ENCODE data around the gene LRRK1.

LRRK1 gene, protein sequence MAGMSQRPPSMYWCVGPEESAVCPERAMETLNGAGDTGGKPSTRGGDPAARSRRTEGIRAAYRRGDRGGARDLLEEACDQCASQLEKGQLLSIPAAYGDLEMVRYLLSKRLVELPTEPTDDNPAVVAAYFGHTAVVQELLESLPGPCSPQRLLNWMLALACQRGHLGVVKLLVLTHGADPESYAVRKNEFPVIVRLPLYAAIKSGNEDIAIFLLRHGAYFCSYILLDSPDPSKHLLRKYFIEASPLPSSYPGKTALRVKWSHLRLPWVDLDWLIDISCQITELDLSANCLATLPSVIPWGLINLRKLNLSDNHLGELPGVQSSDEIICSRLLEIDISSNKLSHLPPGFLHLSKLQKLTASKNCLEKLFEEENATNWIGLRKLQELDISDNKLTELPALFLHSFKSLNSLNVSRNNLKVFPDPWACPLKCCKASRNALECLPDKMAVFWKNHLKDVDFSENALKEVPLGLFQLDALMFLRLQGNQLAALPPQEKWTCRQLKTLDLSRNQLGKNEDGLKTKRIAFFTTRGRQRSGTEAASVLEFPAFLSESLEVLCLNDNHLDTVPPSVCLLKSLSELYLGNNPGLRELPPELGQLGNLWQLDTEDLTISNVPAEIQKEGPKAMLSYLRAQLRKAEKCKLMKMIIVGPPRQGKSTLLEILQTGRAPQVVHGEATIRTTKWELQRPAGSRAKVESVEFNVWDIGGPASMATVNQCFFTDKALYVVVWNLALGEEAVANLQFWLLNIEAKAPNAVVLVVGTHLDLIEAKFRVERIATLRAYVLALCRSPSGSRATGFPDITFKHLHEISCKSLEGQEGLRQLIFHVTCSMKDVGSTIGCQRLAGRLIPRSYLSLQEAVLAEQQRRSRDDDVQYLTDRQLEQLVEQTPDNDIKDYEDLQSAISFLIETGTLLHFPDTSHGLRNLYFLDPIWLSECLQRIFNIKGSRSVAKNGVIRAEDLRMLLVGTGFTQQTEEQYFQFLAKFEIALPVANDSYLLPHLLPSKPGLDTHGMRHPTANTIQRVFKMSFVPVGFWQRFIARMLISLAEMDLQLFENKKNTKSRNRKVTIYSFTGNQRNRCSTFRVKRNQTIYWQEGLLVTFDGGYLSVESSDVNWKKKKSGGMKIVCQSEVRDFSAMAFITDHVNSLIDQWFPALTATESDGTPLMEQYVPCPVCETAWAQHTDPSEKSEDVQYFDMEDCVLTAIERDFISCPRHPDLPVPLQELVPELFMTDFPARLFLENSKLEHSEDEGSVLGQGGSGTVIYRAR (N-terminal part only)

DNA sequence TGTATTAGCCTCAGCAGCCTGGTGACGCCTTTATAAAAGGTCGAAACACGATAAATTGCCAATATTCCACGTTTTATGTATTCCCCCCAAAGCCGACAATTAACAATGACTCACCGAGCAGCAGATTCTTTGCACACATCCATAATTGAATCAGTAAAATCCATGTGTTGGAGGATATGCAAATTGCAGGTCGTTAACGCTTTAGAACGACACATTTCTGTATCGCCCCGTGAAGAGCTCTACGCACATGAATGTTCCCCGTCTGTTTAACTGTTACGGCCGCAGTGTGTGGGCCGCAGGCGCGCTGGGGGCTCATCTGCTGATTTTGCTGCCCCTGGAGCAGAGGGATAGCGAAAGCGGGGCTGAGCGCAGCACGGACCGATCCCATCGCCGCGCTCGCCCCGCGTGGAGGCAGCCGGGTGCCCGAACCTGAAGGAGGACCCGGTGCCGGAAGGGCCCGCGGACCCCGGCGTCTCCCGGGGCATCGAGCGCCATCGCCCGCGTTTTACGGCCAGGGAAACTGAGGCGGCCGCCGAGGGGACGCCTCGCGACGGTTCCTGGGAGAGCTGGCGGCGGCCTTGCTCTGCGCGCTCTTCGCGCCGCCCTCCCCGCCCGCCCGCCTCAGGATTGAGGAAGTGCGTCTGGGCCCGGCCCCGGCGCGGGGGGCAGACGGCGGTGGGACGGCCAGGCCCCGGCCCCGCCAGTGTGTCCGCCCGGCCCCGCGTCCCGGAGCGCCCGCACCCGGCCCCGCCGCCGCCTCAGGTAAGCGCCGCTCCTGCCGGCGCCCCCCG lies at the start of gene LRRK1:
TSS of gene LRRK1 (plus strand) at position 668 of the 791 bp plus-strand sequence. CDS start 5,276 bp downstream, outside the sequence.
- no peak for DNase-seq (ENCODE audit: low read depth)

DNA sequence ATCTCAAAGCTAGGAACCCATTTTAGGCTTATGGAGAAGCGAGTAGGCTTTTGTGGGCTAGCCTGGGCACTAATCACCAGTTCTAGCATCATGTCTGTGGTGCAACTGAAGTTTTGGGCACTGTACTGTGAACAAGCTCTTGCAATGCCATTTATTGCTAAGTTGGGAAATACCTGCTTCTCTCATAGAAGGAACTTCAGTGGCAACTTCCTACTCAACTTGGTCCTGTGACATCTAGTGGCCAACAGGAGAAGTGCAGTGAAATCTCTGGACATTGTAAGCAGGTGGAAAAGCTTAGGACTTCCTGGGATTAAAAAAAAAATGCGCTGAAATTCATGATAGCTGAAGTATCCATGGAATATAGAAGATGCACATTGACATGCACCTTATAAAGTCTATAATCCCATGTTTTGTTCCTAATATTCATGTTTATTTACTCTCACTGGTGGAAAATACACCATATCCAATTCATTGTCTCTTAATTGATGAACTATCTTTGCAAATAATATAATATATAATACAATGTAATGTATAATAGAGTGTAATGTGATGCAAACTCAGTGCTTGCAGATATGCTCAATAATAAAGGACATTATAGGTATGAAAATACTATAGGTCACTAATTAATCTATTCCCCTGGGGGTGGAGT lies 46.0 kb upstream of the LRRK1 start:
- DNase-seq (ENCODE audit: low read depth), result no peak

DNA sequence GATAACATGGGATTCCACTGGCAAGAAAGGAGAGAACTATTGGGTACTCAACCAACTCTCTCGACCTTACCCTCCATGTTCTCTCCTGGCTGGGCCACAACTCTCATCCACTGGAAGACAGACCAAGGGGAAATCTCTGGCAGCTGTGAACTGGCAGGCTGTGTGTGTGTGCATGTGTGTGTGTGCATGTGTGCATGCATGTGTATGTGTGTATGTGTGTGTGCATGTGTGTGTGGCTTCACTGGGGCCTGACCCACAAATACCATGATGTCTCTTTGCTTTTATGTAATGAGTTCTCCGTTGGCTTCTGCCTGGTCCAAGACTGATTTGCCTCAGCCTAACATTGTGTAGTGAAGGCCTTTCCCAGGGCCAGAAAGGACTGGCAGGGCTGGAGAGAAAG lies 43.7 kb upstream of the LRRK1 start:
- no peak for DNase-seq (ENCODE audit: low read depth)

DNA sequence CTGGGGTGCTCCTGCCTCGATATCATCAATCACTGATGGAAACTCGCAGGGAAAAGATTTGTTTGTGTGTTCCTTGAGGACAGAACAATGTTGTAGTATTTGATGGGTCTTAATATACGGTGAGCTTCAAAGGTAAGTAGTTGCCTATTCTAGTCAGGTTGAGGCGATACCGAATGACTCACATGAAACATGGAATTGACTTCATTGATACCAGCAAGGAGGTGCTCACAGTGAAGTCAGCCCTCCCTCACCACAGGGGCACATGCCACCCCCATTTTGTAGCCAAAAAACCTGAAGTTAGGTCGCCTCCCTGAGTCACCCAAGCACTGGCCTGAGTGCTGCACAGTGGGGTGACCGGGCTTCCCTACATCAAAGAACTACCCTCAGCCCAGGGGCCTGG lies 43.2 kb upstream of the LRRK1 start:
- DNase-seq (ENCODE audit: low read depth), result no peak

DNA sequence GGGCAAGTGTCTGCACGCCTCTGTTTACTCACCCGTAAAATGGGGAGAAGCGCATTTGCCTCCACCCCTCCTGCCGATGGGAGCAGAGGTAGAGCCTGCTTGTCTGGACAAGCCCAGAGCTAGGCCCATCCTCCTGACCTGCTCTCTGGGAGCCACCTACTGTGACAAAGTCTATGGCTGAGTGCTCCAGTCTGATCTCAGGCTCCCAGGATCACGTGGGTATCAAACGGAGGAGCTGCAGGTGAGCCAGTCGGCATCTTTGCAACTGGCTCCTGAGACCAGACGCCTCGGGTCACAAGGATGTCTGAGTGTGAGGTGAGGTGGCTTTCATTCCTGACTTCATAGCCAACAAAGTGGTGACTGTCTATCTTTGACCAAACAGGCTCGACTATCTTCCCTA lies 41.6 kb upstream of the LRRK1 start:
- DNase-seq (ENCODE audit: low read depth), result no peak

DNA sequence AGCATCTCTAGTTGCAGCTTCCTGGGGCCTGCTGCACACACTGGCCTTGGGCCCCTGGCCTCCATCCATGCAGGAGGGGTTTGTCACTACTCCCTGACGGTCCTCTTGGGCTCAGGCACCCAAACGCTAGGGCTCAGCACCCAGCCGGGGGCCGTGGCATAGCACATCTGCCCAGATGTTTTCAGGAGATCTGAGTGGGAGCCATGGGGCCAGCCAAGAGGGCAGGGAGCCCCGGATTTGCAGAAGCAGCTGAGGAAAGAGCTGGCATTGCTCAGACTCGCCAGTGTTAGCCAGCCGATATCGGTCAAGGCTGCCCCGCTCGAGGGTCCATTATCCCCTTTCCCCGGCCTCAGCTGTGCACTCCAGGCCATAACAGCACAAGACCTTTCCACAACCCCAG lies 41.0 kb upstream of the LRRK1 start:
- DNase-seq (ENCODE audit: low read depth), result no peak

DNA sequence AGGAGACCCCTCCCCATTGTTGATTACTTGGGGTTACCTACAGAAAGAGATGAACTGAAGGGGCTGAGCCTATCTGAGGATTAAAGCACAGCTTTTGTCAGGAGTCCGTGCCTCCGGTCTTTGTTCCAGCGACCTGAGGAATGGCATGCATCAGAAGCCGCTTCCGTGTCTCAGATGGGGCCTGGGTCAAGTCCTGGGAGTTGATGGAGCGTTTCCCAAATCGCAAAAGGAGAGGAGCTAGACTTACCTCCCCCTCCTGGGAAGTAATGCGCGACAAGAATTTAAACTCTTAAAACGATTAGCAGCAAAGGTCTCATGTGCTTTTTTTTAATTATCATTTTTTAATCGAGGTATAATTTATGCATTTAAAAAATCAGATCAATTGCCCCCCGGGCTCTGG lies 40.5 kb upstream of the LRRK1 start:
- DNase-seq (ENCODE audit: low read depth), result no peak

DNA sequence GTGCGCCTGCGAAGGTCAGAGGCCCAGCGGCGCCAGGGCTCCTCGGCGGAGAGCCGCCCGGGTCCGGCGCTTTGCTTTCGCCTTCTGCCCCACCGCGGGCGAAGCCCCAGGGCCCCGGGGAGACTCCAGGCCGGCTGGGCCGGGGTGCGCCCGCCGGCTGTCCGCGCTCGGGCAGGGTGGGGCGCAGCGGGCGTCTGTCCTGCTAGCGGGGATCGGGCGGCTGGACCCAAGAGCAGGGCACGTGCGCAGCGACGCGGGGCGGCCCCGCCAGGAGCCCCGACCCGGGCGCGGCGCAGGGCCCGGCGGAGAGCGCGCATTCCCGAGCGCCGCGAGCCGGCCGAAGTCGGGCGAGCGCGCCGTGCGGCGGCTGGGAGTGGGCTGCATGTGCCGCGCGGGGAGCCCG lies 40.1 kb upstream of the LRRK1 start:
- DNase-seq (ENCODE audit: low read depth), result no peak

DNA sequence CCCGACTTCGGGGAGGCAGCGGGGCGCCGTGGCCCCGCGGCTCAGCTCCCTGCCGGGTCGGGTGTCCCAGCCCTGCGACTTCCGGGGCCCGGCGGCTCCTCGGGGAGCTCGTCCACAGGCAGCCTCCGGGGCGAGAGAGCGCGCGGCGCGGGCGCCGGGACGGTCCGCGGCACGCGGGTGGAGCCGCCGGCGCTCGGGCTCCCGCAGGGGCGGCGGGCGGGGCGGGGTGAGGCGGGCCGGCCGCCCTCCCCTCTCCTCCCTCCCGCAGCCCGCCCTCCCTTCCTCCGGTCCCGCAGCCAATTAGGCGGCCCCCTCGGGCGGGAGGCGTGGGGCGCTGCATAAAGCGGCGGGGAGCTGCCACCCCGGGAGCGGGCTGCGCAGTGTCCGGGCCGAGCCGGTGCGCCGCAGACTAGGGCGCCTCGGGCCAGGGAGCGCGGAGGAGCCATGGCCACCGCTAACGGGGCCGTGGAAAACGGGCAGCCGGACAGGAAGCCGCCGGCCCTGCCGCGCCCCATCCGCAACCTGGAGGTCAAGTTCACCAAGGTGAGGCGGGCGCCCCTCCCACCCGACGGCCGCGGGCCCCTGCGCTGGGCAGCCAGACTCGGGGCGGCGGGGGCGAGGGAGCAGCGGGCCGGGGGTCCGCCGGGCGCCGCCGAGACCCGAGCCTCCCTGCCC lies 39.6 kb upstream of the LRRK1 start, which contains the start of gene ALDH1A3:
TSS of gene ALDH1A3 (plus strand) at position 368 of the 675 bp plus-strand sequence. CDS start at position 445, 77 bp downstream.
- no peak for DNase-seq (ENCODE audit: low read depth)

DNA sequence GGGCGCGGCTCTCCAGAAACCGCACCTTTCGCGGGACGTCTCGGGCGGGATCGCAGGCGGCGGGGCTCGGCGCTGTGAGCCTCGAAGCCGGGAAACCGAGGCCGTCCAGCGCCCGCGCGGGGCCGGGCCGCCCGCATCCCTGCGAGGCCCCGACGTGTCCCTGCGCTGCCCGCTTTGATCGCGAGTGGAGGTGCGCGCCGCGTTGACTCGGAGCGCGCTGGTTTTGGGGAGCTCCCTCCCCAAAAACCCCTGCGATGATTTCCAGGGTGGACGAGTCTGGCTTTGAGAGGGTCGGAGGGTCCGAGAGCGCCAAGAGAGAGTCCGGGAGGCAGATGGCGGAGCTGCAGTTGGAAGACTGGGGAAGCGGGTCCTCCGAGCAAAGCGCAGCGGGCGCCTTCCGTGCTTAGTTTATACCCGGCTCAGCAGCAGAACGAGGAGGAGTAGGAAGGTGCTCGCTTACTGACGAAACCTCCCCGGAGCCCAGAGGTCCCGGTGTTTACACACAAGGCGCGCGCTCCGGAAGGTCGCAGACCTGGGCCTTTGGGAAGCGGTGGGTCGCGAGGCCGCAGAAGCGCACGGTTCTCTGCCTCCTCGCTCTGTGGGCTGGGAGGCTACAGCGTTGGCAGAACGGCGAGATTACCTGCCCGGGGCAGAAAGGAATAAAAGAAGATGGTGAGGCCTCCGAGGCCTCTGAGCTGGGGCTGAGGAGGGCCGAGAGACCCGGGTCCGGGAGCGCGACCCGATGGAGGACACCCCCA lies 38.8 kb upstream of the LRRK1 start:
- no peak for DNase-seq (ENCODE audit: low read depth)

DNA sequence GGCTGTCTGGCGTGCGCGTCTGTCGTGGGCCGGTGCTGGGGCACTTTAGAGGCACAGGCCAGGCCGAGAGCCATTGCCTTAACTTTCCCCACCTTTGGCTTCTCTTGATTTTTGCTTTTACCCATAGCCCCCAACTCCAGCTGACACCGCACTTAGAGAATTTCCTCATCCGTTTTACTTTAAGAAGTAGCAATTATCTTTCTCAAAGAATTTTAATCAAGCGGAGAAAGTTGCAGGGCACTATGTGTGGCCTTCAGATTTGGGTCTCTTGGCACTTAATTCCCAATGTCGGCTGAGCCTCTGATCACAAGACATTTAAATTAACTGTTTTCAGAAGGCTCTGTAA lies 38.3 kb upstream of the LRRK1 start:
- DNase-seq (ENCODE audit: low read depth), result no peak

DNA sequence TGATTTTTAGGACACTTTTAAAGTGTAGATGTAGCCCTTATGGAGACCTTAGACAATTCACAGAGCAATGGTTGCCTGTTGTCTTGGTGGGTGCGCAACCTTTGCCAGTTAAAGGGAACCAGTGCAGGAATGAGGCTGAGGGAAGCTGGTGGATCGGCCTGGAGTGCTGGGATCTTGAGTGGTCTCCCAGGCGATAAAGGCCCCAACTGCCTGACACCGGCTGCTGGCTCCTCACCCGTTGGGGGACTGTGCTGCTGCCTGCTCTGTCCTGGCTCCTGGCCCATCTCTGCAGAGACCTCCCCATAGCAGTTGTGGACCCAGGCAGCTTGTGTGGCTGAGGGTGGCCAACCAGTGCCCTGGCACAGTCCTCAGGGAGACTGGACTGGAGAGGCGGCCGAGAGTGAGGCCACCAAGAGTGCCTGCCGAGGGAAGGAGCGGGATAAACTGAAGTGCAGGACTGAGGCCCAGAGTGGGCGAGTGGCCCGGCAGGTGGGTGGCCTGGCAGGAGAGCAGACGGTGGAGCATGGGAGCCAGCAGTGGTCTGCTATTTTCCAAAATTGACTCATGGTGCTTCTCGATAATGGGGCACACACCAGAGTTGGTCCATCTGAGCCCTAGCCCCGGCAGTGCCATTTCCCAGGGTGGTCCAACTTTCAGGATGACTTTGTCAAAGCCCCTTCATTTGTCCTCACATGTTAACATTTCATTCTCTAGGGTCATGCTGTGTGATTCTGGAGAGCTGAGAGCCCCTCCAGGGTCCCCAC lies 37.4 kb upstream of the LRRK1 start:
- DNase-seq (ENCODE audit: low read depth), result no peak

DNA sequence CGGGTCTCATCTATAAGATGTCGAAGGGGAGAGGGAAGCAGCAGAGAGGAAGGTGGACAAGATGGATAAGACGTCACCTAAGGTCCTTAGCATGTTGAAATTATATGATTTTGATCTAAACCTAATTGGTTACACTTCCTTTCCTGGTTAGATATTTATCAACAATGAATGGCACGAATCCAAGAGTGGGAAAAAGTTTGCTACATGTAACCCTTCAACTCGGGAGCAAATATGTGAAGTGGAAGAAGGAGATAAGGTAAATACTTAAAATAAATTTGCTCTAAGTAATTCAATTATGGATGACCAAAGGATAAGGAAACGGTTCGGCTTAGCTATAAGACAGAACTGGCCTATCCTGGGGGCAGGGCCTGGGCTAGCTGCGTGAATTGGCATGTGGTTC lies 34.0 kb upstream of the LRRK1 start:
- DNase-seq (ENCODE audit: low read depth), result no peak

DNA sequence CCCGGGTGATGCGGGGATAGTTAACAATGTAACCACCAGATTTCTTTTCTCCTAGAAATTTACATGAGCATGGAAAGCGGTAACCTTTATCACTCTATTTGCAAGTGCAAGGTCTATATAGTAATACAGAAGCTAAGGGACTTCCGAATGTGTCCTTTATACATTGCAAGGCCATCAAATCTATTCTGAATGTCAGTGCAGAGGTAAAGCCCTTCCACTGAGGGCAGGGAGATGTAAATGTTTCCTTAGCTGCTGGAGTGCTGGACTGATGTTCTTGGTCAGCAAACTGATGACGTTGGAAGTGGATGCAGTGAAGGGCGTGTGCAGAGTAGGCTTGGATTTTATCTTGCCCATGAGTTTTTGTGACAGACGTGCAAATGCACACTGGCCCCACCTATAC lies 33.3 kb upstream of the LRRK1 start:
- DNase-seq (ENCODE audit: low read depth), result no peak

DNA sequence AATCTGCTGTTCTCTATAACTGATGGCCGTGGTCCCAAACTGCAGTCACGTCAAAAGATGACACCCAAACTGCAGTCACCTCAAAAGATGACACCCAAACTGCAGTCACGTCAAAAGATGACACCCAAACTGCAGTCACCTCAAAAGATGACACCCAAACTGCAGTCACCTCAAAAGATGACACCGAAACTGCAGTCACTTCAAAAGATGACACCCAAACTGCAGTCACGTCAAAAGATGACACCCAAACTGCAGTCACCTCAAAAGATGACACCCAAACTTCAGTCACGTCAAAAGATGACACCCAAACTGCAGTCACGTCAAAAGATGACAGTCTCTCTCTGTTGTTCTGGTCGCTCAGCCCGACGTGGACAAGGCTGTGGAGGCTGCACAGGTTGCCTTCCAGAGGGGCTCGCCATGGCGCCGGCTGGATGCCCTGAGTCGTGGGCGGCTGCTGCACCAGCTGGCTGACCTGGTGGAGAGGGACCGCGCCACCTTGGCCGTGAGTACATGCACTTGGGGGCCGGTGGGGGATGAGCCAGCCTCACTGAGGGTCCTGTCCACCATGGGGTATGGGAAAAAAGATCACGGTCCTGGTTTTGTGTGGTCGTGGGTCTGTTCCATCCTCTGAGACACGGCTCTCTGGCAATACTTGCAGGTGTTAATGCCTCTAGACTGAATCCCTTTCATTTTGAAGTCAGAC lies 31.8 kb upstream of the LRRK1 start:
- no peak for DNase-seq (ENCODE audit: low read depth)

DNA sequence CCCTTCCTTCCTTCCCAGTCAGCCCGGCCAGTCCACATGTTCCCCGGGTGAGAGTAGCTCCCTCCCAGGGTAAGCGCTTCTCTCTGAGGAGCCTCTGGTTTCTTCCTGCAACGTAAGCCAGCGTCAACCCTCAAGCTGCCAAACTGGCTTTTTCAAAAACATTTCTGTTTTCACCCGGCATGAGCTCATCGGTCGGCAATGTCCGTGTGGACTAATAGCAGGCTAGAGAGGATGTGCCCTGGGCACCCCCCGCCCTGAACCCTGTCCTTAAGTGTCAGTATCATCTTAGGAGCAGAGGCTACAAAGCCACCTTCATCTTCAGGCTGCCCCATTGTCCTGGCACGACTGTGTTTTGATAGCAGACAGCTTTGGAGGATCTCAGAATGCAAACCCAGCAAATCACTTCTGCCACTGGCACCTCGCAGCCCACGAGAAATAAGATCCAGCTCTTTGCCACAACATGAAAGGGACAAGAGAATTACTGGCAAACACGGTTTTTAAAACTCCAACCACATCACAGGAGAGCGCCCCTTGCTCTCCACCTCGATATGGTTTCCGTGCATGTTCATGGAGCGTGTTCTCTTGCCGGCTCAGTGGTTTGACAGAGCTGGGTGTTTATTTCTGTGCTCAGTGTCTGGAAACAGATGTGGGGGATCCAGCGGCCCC lies 29.6 kb upstream of the LRRK1 start:
- no peak for DNase-seq (ENCODE audit: low read depth)

DNA sequence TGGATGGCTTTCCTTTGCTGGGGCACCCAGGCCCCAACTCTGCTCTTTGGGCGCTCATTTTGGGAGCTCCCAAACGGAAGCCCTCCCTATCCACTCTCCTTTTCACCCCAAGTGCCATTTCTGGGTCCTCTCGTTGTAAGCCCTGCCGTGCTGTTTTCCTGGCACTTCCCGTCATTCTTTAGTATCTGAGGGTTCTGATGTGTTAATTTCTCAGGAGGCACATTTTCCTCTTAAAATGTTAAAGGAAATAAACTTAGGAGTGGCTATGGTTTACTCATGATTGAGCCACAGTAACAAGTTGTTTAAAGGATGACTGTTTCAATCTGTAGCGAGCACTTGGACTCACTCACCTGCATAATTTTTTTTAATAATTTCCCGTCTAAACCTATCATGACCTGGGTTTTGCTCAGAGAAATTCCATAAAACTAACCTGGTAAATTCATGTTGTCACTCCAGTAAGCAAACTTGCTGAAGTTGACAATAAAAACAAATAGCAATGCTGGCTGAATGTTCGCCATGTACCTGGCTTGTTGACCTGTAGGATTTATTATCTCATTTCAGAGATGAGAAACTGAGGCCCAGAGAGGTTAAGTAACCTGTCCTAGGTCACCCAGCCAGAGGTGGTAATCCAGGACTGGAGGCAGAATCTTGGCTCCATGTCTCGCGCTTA lies 29.0 kb upstream of the LRRK1 start:
- no peak for DNase-seq (ENCODE audit: low read depth)

All from stimulated activated CD8-positive, alpha-beta memory T cell treated with anti-CD3 and anti-CD28 coated beads, Interleukin-15, amount 100 ng/mL, for 24 hours (primary cell).